H1 (cell line): Measurements from ENCODE around the gene CNDP2.

ENCODE experiments used
- CEBPB ChIP-seq: IDR thresholded peaks from 2 replicates; pipeline ENCODE4 v1.6.1; 2012; ENCODE audit warnings: low read depth, low read length
- CHD2 ChIP-seq: IDR thresholded peaks from 2 replicates; pipeline ENCODE4 v1.6.1; 2012; ENCODE audit warnings: low read length, improper control_type of control experiment
- EP300 ChIP-seq, 2 experiments: IDR thresholded peaks; 1 replicate in 1 of 2; 2 replicates in 1 of 2; pipeline ENCODE4 v1.6.1; 2011 to 2012; ENCODE audit warnings: low read depth in 2 of 2, low read length in 2 of 2, mild to moderate bottlenecking in 2 of 2, borderline replicate concordance in 1 of 2, inconsistent platforms in 1 of 2, moderate library complexity in 1 of 2
- EZH2 ChIP-seq: fragments of 200-600 bp; sonication (generic); IDR thresholded peaks from 2 replicates; pipeline ENCODE4 v1.7.1; 2012; ENCODE audit warnings: low read depth, mild to moderate bottlenecking, moderate library complexity, low read length, inconsistent platforms; ENCODE audit not compliant: severe bottlenecking
- HDAC6 ChIP-seq: IDR thresholded peaks from one replicate; pipeline ENCODE4 v1.7.1; 2012; ENCODE audit warnings: low read depth, mild to moderate bottlenecking, inconsistent platforms, low read length, moderate library complexity
- JUND ChIP-seq: IDR thresholded peaks from 2 replicates; pipeline ENCODE4 v1.6.1; 2011; ENCODE audit warnings: mild to moderate bottlenecking, improper control_type of control experiment, low read length
- MAFK ChIP-seq: IDR thresholded peaks from 2 replicates; pipeline ENCODE4 v1.6.1; 2012; ENCODE audit warnings: low read depth, mild to moderate bottlenecking, improper control_type of control experiment, low read length
- NRF1 ChIP-seq: IDR thresholded peaks from 2 replicates; pipeline ENCODE4 v1.6.1; 2011; ENCODE audit warnings: mild to moderate bottlenecking, low read depth, low read length, improper control_type of control experiment
- POLR2A ChIP-seq, 2 experiments: IDR thresholded peaks; 1 replicate in 1 of 2; 2 replicates in 1 of 2; pipeline ENCODE4 v1.6.1; 2011; ENCODE audit warnings: low read depth in 2 of 2, low read length in 2 of 2, mild to moderate bottlenecking in 2 of 2; ENCODE audit errors: control extremely low read depth in 1 of 2
- RAD21 ChIP-seq, 2 experiments: IDR thresholded peaks in 1 of 2; conservative IDR thresholded peaks in 1 of 2; 2 replicates each; pipeline ENCODE4 v1.6.1; 2011; ENCODE audit warnings: low read depth in 2 of 2, low read length in 2 of 2, improper control_type of control experiment in 1 of 2, inconsistent platforms in 1 of 2, mild to moderate bottlenecking in 1 of 2, moderate library complexity in 1 of 2
- RNF2 ChIP-seq: fragments of 200-900, 300-1000 bp; sonication (generic); IDR thresholded peaks from 2 replicates; pipeline ENCODE4 v1.7.1; 2016; ENCODE audit warnings: borderline replicate concordance, low read depth, mild to moderate bottlenecking, antibody characterized with exemption, low read length; ENCODE audit not compliant: poor library complexity, severe bottlenecking; ENCODE audit errors: missing control alignments
- SIX5 ChIP-seq: IDR thresholded peaks from 2 replicates; pipeline ENCODE4 v1.6.1; 2011; ENCODE audit warnings: mild to moderate bottlenecking, low read depth, low read length
- TF ChIP-seq, protein P1 (sequence below), 3 experiments: IDR thresholded peaks; 1 replicate in 2 of 3; 2 replicates in 1 of 3; pipeline versions ENCODE4 v1.5.1 to v1.6.1; 2011; ENCODE audit warnings: low read length in 3 of 3, mild to moderate bottlenecking in 3 of 3, inconsistent platforms in 2 of 3, low read depth in 1 of 3, moderate library complexity in 1 of 3; ENCODE audit not compliant: insufficient read depth in 1 of 3; ENCODE audit errors: control extremely low read depth in 1 of 3
- TF ChIP-seq, protein P2 (sequence below): IDR thresholded peaks from 2 replicates; pipeline ENCODE4 v1.6.1; 2011; ENCODE audit warnings: low read length, improper control_type of control experiment

DNA sequence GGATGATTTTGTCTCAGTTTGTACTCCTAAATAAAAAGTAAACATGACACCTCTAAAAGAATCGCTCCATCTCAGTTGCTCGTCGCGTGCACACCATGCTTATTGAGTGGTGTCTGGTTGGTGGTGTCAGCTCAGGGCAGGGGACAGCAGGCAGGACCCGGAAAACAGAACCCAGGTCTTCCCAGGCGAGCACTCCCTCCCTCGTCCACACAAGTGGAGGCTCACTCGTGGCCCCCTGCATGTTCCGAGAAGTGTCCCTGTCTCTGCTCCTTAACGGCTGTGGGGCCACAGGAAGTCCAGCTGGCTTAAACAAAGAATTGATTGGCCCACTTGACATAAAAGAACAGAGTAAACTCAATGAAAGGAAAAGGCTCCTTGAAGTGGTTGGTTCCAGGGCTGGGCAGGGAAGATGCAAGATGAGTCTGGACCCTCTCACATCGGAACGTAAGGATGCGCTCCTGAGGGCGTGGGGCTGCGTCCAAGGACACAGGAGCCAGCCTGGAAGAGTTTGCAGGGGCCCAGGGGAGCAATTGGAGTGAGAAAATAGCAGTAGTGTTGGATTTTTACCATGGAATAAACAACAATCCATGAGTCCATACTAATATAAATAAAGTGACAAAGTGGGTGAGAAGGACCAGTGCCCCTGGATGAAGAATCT lies 25.0 kb downstream of the CNDP2 start:
- TF ChIP-seq, protein P1, sequence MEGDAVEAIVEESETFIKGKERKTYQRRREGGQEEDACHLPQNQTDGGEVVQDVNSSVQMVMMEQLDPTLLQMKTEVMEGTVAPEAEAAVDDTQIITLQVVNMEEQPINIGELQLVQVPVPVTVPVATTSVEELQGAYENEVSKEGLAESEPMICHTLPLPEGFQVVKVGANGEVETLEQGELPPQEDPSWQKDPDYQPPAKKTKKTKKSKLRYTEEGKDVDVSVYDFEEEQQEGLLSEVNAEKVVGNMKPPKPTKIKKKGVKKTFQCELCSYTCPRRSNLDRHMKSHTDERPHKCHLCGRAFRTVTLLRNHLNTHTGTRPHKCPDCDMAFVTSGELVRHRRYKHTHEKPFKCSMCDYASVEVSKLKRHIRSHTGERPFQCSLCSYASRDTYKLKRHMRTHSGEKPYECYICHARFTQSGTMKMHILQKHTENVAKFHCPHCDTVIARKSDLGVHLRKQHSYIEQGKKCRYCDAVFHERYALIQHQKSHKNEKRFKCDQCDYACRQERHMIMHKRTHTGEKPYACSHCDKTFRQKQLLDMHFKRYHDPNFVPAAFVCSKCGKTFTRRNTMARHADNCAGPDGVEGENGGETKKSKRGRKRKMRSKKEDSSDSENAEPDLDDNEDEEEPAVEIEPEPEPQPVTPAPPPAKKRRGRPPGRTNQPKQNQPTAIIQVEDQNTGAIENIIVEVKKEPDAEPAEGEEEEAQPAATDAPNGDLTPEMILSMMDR (IDR thresholded peaks at IDR 0.05; ENCODE audit: control extremely low read depth in 1 of 3, insufficient read depth in 1 of 3, low read depth in 1 of 3, low read length in 3 of 3) = no peak
- TF ChIP-seq EP300 (IDR thresholded peaks at IDR 0.05; ENCODE audit: borderline replicate concordance in 1 of 2, low read depth in 2 of 2, low read length in 2 of 2) (no peak), CEBPB (no peak), EZH2 (no peak), JUND (no peak), POLR2A (IDR thresholded peaks at IDR 0.05; ENCODE audit: control extremely low read depth in 1 of 2, low read depth in 2 of 2, low read length in 2 of 2) (no peak), MAFK (no peak), NRF1 (no peak), SIX5 (no peak), RNF2 (no peak), CHD2 (no peak), RAD21 (IDR thresholded peaks at IDR 0.05 in 1 of 2, conservative IDR thresholded peaks at IDR 0.05 in 1 of 2; ENCODE audit: low read depth in 2 of 2, low read length in 2 of 2) (no peak), HDAC6 (no peak)
- TF ChIP-seq, protein P2, sequence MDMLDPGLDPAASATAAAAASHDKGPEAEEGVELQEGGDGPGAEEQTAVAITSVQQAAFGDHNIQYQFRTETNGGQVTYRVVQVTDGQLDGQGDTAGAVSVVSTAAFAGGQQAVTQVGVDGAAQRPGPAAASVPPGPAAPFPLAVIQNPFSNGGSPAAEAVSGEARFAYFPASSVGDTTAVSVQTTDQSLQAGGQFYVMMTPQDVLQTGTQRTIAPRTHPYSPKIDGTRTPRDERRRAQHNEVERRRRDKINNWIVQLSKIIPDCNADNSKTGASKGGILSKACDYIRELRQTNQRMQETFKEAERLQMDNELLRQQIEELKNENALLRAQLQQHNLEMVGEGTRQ = no peak
